GM23338 (cell line): ENCODE results near the gene PCNT.

Experiments used
- ETS1 ChIP-seq: IDR thresholded peaks from 2 replicates; pipeline ENCODE4 v1.6.1; 2016; ENCODE audit warnings: antibody characterized with exemption
- EZH2phosphoT487 ChIP-seq: fragments of 200-600 bp; sonication (generic); IDR thresholded peaks from one replicate; pipeline ENCODE4 v1.8.1; 2018; ENCODE audit warnings: antibody characterized with exemption; ENCODE audit not compliant: unreplicated experiment
- POLR2AphosphoS5 ChIP-seq: IDR thresholded peaks from 2 replicates; pipeline ENCODE4 v1.6.1; 2016; ENCODE audit warnings: antibody characterized with exemption, low read depth
- ZNF114 ChIP-seq: fragments of 250-450 bp; sonication (Bioruptor Pico); IDR thresholded peaks from 2 replicates; pipeline ENCODE4 v1.5.0; 2020; ENCODE audit warnings: mild to moderate bottlenecking, moderate library complexity
- ZNF331 ChIP-seq: fragments of 250-450 bp; sonication (Bioruptor Pico); IDR thresholded peaks from 2 replicates; pipeline ENCODE4 v1.5.0; 2020; ENCODE audit warnings: low read depth, mild to moderate bottlenecking, moderate library complexity
- TF ChIP-seq, protein P1 (sequence below), 2 experiments: fragments of 200-600 bp in 1 of 2; sonication (generic) in 1 of 2; conservative IDR thresholded peaks; 2 replicates each; pipeline versions ENCODE4 v1.5.1 to v1.6.1; 2016 to 2017; ENCODE audit warnings: antibody characterized with exemption in 2 of 2, low read depth in 2 of 2, mild to moderate bottlenecking in 2 of 2, moderate library complexity in 1 of 2
- TF ChIP-seq, protein P2 (sequence below): IDR thresholded peaks from one replicate; pipeline ENCODE4 v1.6.1; 2018; ENCODE audit warnings: antibody characterized with exemption; ENCODE audit not compliant: unreplicated experiment

GRCh38 chr21:46386734-46387088, 62.8 kb downstream of the PCNT start:
- TF ChIP-seq, protein P1, sequence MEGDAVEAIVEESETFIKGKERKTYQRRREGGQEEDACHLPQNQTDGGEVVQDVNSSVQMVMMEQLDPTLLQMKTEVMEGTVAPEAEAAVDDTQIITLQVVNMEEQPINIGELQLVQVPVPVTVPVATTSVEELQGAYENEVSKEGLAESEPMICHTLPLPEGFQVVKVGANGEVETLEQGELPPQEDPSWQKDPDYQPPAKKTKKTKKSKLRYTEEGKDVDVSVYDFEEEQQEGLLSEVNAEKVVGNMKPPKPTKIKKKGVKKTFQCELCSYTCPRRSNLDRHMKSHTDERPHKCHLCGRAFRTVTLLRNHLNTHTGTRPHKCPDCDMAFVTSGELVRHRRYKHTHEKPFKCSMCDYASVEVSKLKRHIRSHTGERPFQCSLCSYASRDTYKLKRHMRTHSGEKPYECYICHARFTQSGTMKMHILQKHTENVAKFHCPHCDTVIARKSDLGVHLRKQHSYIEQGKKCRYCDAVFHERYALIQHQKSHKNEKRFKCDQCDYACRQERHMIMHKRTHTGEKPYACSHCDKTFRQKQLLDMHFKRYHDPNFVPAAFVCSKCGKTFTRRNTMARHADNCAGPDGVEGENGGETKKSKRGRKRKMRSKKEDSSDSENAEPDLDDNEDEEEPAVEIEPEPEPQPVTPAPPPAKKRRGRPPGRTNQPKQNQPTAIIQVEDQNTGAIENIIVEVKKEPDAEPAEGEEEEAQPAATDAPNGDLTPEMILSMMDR (conservative IDR thresholded peaks at IDR 0.05; ENCODE audit: low read depth in 2 of 2) = no peak
- TF ChIP-seq, protein P2, sequence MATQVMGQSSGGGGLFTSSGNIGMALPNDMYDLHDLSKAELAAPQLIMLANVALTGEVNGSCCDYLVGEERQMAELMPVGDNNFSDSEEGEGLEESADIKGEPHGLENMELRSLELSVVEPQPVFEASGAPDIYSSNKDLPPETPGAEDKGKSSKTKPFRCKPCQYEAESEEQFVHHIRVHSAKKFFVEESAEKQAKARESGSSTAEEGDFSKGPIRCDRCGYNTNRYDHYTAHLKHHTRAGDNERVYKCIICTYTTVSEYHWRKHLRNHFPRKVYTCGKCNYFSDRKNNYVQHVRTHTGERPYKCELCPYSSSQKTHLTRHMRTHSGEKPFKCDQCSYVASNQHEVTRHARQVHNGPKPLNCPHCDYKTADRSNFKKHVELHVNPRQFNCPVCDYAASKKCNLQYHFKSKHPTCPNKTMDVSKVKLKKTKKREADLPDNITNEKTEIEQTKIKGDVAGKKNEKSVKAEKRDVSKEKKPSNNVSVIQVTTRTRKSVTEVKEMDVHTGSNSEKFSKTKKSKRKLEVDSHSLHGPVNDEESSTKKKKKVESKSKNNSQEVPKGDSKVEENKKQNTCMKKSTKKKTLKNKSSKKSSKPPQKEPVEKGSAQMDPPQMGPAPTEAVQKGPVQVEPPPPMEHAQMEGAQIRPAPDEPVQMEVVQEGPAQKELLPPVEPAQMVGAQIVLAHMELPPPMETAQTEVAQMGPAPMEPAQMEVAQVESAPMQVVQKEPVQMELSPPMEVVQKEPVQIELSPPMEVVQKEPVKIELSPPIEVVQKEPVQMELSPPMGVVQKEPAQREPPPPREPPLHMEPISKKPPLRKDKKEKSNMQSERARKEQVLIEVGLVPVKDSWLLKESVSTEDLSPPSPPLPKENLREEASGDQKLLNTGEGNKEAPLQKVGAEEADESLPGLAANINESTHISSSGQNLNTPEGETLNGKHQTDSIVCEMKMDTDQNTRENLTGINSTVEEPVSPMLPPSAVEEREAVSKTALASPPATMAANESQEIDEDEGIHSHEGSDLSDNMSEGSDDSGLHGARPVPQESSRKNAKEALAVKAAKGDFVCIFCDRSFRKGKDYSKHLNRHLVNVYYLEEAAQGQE = no peak
- no peak for TF ChIP-seq ETS1
- no peak for TF ChIP-seq ZNF331 (CRISPR knock-in tag)
- TF ChIP-seq ZNF114 (CRISPR knock-in tag) = no peak
- no peak for TF ChIP-seq EZH2phosphoT487
- TF ChIP-seq POLR2AphosphoS5 = no peak
